ENCODE measurements around the gene HAND2.

The HAND2 gene

GRCh38 chr4:173511787-173512361 is 18.2 kb downstream of the HAND2 start:
- Histone ChIP-seq H2AFZ (ENCODE audit: low read length) (no peak overlapping the region), H3K27me3 (ENCODE audit: insufficient read depth, low read length, poor library complexity, severe bottlenecking) (no peaks in the 10 kb centered on the region), H3K36me3 (ENCODE audit: insufficient read depth, low read length) (no peaks in the 10 kb centered on the region), H3K4me3 (ENCODE audit: low read length, poor library complexity, severe bottlenecking) (no peak overlapping the region), H3K9me3 (ENCODE audit: insufficient read depth, low read depth, low read length) (no peaks in the 10 kb centered on the region), H3K4me2 (ENCODE audit: low read depth, low read length, poor library complexity, severe bottlenecking) (no peak overlapping the region), H4K20me1 (ENCODE audit: insufficient read depth, low read length, poor library complexity, severe bottlenecking) (no peaks in the 10 kb centered on the region), H3K79me2 (ENCODE audit: insufficient read depth, low read length) (no peaks in the 10 kb centered on the region), H3K9me2 (replicated peaks; ENCODE audit: low read depth, low read length) (no peaks in the 10 kb centered on the region), H3F3A (ENCODE audit: low read depth) (no peaks in the 10 kb centered on the region), H3K4me1 (ENCODE audit: insufficient read depth, low read length, poor library complexity, severe bottlenecking) (no peaks in the 10 kb centered on the region), H3K9ac (ENCODE audit: low read depth, low read length, poor library complexity, severe bottlenecking) (no peak overlapping the region)
- no peak for TF ChIP-seq EZH2phosphoT487 (IDR thresholded peaks at IDR 0.05; ENCODE audit: borderline replicate concordance)
- TF ChIP-seq CTCF (conservative IDR thresholded peaks at IDR 0.05; ENCODE audit: low read length) = no peak

- H3K9ac ChIP-seq (ENCODE audit: low read depth, low read length, poor library complexity, severe bottlenecking) = no peak overlapping the region
Measured at GRCh38 chr4:173509036-173510001, 20.7 kb downstream of the HAND2 start.

GRCh38 chr4:173508386-173509035 is 21.5 kb downstream of the HAND2 start:
- Histone ChIP-seq H3K9me2 (replicated peaks; ENCODE audit: low read depth, low read length) (no peaks in the 10 kb centered on the region), H3K4me2 (ENCODE audit: low read depth, low read length, poor library complexity, severe bottlenecking) (no peak overlapping the region), H3K9me3 (ENCODE audit: insufficient read depth, low read depth, low read length) (no peaks in the 10 kb centered on the region), H4K20me1 (ENCODE audit: insufficient read depth, low read length, poor library complexity, severe bottlenecking) (no peaks in the 10 kb centered on the region), H3K27me3 (ENCODE audit: insufficient read depth, low read length, poor library complexity, severe bottlenecking) (no peaks in the 10 kb centered on the region), H3K36me3 (ENCODE audit: insufficient read depth, low read length) (no peaks in the 10 kb centered on the region), H3K9ac (ENCODE audit: low read depth, low read length, poor library complexity, severe bottlenecking) (no peak overlapping the region), H3K79me2 (ENCODE audit: insufficient read depth, low read length) (no peaks in the 10 kb centered on the region), H3K4me1 (ENCODE audit: insufficient read depth, low read length, poor library complexity, severe bottlenecking) (no peaks in the 10 kb centered on the region), H2AFZ (ENCODE audit: low read length) (no peak overlapping the region), H3F3A (ENCODE audit: low read depth) (no peaks in the 10 kb centered on the region), H3K4me3 (ENCODE audit: low read length, poor library complexity, severe bottlenecking) (no peak overlapping the region)
- no peak for TF ChIP-seq EZH2phosphoT487 (IDR thresholded peaks at IDR 0.05; ENCODE audit: borderline replicate concordance)

More at GRCh38 chr4:173509036-173510001, 20.7 kb downstream of the HAND2 start:
- no peak for TF ChIP-seq EZH2phosphoT487 (IDR thresholded peaks at IDR 0.05; ENCODE audit: borderline replicate concordance)
- Histone ChIP-seq H3K9me2 (replicated peaks; ENCODE audit: low read depth, low read length) (no peaks in the 10 kb centered on the region), H3K4me1 (ENCODE audit: insufficient read depth, low read length, poor library complexity, severe bottlenecking) (no peaks in the 10 kb centered on the region), H2AFZ (ENCODE audit: low read length) (no peak overlapping the region), H4K20me1 (ENCODE audit: insufficient read depth, low read length, poor library complexity, severe bottlenecking) (no peaks in the 10 kb centered on the region), H3K27me3 (ENCODE audit: insufficient read depth, low read length, poor library complexity, severe bottlenecking) (no peaks in the 10 kb centered on the region), H3K9me3 (ENCODE audit: insufficient read depth, low read depth, low read length) (no peaks in the 10 kb centered on the region), H3K4me3 (ENCODE audit: low read length, poor library complexity, severe bottlenecking) (no peak overlapping the region), H3K79me2 (ENCODE audit: insufficient read depth, low read length) (no peaks in the 10 kb centered on the region), H3F3A (ENCODE audit: low read depth) (no peaks in the 10 kb centered on the region), H3K36me3 (ENCODE audit: insufficient read depth, low read length) (no peaks in the 10 kb centered on the region), H3K4me2 (ENCODE audit: low read depth, low read length, poor library complexity, severe bottlenecking) (no peak overlapping the region)

Data from Loucy (cell line).